C4-2B (cell line): ENCODE data around the gene GPRASP1.
"Not testable (repeated sequence)": the region's sequence is repeated elsewhere in the genome, so short reads cannot be mapped to it uniquely, and the experiment has no call there.

Experiments used
- H3K27ac ChIP-seq: fragments of 450-650 bp; 2 replicates; pipeline ENCODE4 v1.5.1; 2017
- CTCF ChIP-seq: fragments of 450-650 bp; conservative IDR thresholded peaks from 2 replicates; pipeline ENCODE4 v1.5.1; 2017; ENCODE audit warnings: mild to moderate bottlenecking
- ZFX ChIP-seq: fragments of 450-650 bp; IDR thresholded peaks from 2 replicates; pipeline ENCODE4 v1.6.1; 2017

The GPRASP1 gene

GRCh38 chrX:102650903-102651241 lies 411 bp upstream of the GPRASP1 start:
- H3K27ac ChIP-seq, result no peak overlapping the region
- no peak for TF ChIP-seq ZFX
- no peak for TF ChIP-seq CTCF

DNA sequence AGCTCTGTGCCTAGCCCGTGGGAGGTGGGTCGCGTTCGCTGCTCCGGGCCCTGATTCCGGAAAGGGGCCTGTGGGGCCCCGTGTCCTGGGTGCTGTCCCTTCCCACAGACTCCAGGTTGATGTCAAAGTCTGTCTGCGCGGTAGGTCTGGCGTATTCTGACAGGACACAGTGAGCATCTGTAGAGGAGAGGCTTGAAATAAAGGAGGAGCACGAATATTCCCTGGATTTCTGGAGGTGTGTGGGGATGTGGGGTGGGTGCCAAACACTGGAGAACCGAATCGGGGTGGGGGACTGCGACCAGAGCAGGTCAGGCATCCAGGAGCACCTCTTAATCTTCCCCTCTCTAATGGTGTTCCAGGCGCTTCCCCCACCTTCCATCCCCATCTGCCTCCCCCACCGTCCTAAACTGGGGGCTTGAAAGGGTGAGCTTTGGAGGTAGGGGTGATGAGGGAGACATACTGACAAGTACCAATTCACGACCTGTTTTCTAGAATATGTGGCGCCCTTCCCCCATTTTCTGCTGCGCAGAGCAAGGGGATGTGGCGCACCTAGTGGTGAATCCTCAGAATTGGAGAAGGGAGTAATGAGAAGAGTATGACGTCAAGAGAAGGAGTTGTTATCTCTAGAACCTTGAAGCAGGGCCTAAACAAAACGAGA lies 877 bp downstream of the GPRASP1 start:
- H3K27ac ChIP-seq, result no peak overlapping the region

DNA sequence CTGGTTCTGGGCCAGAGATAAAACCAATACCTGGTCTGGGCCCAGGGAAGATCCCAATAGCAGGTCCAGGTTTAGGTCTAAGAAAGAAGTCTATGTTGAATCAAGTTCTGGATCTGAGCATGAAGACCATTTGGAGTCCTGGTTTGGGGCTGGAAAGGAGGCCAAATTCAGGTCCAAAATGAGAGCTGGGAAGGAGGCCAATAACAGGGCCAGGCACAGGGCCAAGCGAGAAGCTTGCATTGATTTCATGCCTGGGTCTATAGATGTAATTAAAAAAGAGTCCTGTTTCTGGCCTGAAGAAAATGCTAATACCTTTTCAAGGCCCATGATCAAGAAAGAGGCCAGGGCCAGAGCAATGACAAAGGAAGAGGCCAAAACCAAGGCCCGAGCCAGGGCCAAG lies 3.4 kb downstream of the GPRASP1 start:
- no peak for TF ChIP-seq CTCF
- TF ChIP-seq ZFX, result no peak
- no peak overlapping the region for H3K27ac ChIP-seq

More for the DNA sequence above, 877 bp downstream of the GPRASP1 start:
- no peak for TF ChIP-seq ZFX
- TF ChIP-seq CTCF, result no peak

- no peak for TF ChIP-seq ZFX
- TF ChIP-seq CTCF, result no peak
- H3K27ac ChIP-seq, result no peak overlapping the region
Observed at GRCh38 chrX:102658556-102658955, 7.3 kb downstream of the GPRASP1 start.

DNA sequence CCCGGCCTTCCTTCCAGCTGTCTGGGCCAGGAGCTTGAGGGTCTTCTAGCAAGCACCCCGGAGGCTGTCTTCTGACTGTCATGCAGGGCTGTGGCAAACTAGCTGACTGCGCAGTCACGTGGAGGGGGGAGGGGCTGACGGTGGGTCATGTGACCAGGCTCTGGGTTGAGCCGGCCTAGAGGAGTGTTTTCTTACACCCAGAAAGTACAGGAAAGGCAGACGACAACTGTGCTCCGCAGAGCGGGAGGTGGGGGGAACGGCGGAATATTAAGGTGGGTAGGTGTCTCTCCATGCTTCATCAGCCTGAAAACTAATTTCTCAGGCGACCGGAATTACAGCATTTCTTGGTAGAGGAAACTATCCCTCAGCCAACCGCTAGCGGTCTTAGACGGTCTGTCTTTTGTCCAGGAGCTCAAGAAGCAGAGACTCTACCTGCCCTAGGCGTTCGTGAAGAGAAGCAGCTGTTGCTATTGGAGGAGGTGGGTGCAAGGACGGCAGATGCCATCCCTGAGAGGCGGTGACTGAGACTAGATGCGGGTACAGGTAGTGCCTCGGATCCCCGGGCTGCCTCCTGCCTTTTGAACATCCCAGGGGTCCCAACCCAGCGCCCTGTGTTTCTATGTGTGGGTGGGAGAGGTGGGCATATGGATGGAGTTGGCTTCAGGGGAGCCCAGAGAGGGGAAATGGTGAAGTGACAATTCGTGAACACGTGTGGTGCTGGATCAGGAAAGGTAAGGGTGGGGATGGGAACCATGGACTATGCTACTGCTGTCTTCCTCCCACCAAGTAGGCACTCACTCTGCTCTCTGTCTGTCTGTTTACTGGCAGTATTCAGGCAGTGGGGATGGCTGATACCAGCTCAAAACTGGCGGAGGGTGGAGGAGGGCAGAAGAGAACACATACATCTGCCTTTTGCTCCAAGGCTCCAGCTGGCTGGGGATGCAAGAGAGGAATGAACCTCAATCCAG lies 8.8 kb downstream of the GPRASP1 start:
- TF ChIP-seq CTCF (no peak), ZFX (no peak)
- H3K27ac ChIP-seq, result no peak overlapping the region

DNA sequence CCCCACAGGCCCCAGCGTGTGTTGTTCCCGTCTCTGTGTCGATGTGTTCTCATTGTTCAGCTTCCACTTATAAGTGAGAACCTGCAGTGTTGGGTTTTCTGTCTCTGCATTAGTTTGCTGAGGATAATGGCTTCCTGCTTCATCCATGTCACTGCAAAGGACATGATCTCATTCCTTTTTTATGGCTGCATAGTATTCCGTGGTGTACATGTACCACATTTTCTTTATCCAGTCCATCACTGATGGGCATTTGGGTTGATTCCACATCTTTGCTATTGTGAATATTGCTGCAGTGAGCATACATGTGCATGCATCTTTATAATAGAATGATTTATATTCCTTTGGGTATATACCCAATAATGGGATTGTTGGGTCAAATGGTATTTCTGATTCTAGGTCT lies 12.5 kb downstream of the GPRASP1 start:
- not testable (repeated sequence) for H3K27ac ChIP-seq

GRCh38 chrX:102667034-102667433 lies 15.8 kb downstream of the GPRASP1 start:
- not testable (repeated sequence) for H3K27ac ChIP-seq

- H3K27ac ChIP-seq, result no peak overlapping the region
- no peak for TF ChIP-seq CTCF
- TF ChIP-seq ZFX, result no peak
Observed at GRCh38 chrX:102669526-102669925, 18.2 kb downstream of the GPRASP1 start.
